H1 (cell line): ENCODE results near the gene CTIF.

Experiments used
- CHD2 ChIP-seq: IDR thresholded peaks from 2 replicates; pipeline ENCODE4 v1.6.1; 2012; ENCODE audit warnings: low read length, improper control_type of control experiment
- CTCF ChIP-seq, 3 experiments: IDR thresholded peaks; 1 replicate in 2 of 3; 2 replicates in 1 of 3; pipeline versions ENCODE4 v1.5.1 to v1.6.1; 2011; ENCODE audit warnings: low read length in 3 of 3, mild to moderate bottlenecking in 3 of 3, inconsistent platforms in 2 of 3, low read depth in 1 of 3, moderate library complexity in 1 of 3; ENCODE audit not compliant: insufficient read depth in 1 of 3; ENCODE audit errors: control extremely low read depth in 1 of 3
- FOSL1 ChIP-seq: IDR thresholded peaks from 2 replicates; pipeline ENCODE4 v1.6.1; 2011; ENCODE audit warnings: mild to moderate bottlenecking, low read depth, low read length, moderate library complexity; ENCODE audit not compliant: insufficient read depth
- HDAC6 ChIP-seq: IDR thresholded peaks from one replicate; pipeline ENCODE4 v1.7.1; 2012; ENCODE audit warnings: low read depth, mild to moderate bottlenecking, inconsistent platforms, low read length, moderate library complexity
- MAFK ChIP-seq: IDR thresholded peaks from 2 replicates; pipeline ENCODE4 v1.6.1; 2012; ENCODE audit warnings: low read depth, mild to moderate bottlenecking, improper control_type of control experiment, low read length
- NANOG ChIP-seq: IDR thresholded peaks from 2 replicates; pipeline ENCODE4 v1.6.1; 2011; ENCODE audit warnings: low read length, low read depth, mild to moderate bottlenecking, inconsistent platforms; ENCODE audit not compliant: insufficient read depth, poor library complexity, severe bottlenecking
- POLR2A ChIP-seq, 2 experiments: IDR thresholded peaks; 1 replicate in 1 of 2; 2 replicates in 1 of 2; pipeline ENCODE4 v1.6.1; 2011; ENCODE audit warnings: low read depth in 2 of 2, low read length in 2 of 2, mild to moderate bottlenecking in 2 of 2; ENCODE audit errors: control extremely low read depth in 1 of 2
- TCF12 ChIP-seq: IDR thresholded peaks from 2 replicates; pipeline ENCODE4 v1.6.1; 2011; ENCODE audit warnings: low read depth, mild to moderate bottlenecking, low read length

- TF ChIP-seq MAFK (no peak), HDAC6 (no peak), POLR2A (IDR thresholded peaks at IDR 0.05; ENCODE audit: control extremely low read depth in 1 of 2, low read depth in 2 of 2, low read length in 2 of 2) (no peak), TCF12 (no peak), NANOG (no peak), FOSL1 (no peak), CTCF (IDR thresholded peaks at IDR 0.05; ENCODE audit: control extremely low read depth in 1 of 3, insufficient read depth in 1 of 3, low read depth in 1 of 3, low read length in 3 of 3) (no peak), CHD2 (no peak)
These were observed 51.8 kb downstream of the CTIF start for GRCh38 chr18:48590678-48591077.
